Posterior cingulate gyrus (tissue), 11 donors: ENCODE data around the gene TP53TG5.
A peak's percentile ranks its signal among the peaks of the same experiment; 100 is the strongest.

Experiments
- DNase-seq, 10 donors: peaks; one replicate each; pipeline versions ENCODE4 v3.0.0 to v3.0.0-alpha.2; 2020 to 2021; ENCODE audit warnings: mixed read lengths in 3 of 10
- intact Hi-C: fragments of 100-400 bp; cut with DNase I; formaldehyde crosslinking; loops from one replicate; pipeline ENCODE4 v1.15.1; 2023

Gene TP53TG5

DNA sequence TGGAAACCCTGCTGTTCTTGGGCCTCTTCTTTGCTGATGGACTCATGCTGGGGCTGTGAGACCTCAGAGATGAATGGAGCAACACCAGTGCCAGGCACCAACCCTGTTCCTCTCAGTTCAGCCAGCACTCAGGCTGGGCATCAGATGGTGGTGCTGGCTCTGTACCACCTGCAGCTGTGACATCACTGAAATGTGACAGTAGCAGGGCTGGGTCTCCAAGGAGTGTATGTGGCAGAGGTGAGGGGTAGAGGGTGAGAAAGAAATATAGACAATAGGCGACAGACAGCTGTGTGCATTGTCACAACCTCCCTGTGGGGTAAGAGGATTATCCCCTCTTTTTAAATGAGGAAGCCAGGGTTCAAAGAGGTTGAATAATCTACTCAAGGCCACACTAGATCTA lies at the start of gene TP53TG5:
Gene TP53TG5, minus strand, starts transcription at position 135 of the 400 bp plus-strand sequence. Its CDS starts 89 bp downstream, at position 46.
- intact Hi-C loops, result no loop called here
- DNase-seq, result peak in 6 of 10 donors; percentile 41 to 95 (median 62)

DNA sequence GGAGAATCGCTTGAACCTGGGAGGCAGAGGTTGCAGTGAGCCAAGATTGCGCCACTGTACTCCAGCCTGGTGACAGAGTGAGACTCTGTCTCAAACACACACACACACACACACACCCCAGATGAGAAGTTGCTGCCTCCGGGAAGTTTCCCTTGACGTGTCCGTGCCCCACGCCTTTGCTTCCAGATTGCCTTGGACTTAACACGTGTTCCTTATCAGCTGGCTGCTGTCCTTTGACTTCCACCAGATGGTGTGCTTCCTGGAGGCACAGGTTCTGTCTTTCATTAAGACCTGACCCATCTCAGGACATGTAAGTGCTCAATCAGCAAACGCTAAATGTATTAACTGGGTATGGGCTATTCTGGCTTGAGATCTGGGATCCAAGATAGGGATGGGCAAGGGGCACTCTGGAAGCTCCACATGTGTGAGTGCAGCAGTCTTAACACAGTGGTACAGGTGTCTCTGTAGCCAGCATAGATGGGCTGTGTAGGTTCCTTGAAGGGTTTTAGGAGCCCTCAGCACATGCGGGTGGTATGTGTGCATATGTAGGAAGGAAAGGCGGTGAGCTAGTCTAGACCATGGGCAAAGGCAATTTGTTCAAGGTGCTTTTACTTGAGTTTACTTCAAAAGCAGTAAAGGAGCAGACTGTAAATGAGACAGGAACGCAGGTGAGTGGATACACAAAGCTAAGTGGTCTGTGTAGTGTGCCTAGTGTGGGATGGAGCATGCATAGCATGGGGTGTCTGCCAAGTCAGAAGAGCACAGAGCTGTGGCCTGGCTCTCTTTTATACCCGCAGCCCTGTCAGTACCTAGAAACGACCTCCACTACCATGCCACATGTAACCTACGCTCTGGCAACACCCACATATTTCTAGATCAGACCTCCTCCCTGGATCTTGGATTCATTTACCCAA lies 49.4 kb upstream of the TP53TG5 start:
- DNase-seq, result peak in 1 of 10 donors; percentile 68
- intact Hi-C loops, result no loop called here

GRCh38 chr20:45426320-45427016 lies 48.3 kb upstream of the TP53TG5 start:
- peak in 8 of 10 donors; percentile 51 to 94 (median 69) for DNase-seq
- intact Hi-C loops, result no loop called here

DNA sequence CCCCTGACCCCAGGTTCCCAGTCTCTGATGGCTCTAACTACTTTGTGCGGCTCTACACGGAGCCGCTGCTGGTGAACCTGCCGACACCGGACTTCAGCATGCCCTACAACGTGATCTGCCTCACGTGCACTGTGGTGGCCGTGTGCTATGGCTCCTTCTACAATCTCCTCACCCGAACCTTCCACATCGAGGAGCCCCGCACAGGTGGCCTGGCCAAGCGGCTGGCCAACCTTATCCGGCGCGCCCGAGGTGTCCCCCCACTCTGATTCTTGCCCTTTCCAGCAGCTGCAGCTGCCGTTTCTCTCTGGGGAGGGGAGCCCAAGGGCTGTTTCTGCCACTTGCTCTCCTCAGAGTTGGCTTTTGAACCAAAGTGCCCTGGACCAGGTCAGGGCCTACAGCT lies 47.4 kb upstream of the TP53TG5 start:
- intact Hi-C loops, result no loop called here
- DNase-seq, result peak in 1 of 10 donors; percentile 55

DNA sequence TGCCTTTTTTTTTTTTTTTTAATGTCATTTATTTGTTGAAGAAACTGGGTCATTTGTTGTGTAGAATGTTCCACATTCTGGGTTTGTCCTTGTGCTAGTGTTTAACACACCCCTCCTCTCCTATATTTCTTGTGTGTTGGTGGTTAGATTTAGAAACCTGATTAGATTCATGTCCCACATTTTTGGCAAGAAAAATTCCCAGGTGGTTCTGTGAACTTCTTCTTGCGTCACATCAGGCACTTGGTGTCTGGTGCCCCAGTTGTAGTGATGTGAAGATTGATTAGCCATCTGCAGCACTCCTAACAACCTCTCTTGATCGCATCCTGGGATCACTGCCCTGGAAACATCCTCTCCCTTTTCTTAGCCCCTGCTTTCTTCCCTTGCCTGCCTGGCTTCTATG lies 45.6 kb upstream of the TP53TG5 start:
- no peak for DNase-seq
- intact Hi-C loops, result no loop called here

GRCh38 chr20:45420125-45420524 lies 42.0 kb upstream of the TP53TG5 start:
- intact Hi-C loops, result no loop called here

GRCh38 chr20:45419188-45420091 lies 41.3 kb upstream of the TP53TG5 start:
- intact Hi-C loops, result no loop called here
- peak in 3 of 10 donors; percentile 44 to 85 (median 47) for DNase-seq

More at GRCh38 chr20:45420125-45420524, 42.0 kb upstream of the TP53TG5 start:
- peak in 1 of 10 donors; percentile 56 for DNase-seq

- intact Hi-C loops, result no loop called here
- DNase-seq, result no peak
These were observed 38.8 kb upstream of the TP53TG5 start for GRCh38 chr20:45416917-45417316.

DNA sequence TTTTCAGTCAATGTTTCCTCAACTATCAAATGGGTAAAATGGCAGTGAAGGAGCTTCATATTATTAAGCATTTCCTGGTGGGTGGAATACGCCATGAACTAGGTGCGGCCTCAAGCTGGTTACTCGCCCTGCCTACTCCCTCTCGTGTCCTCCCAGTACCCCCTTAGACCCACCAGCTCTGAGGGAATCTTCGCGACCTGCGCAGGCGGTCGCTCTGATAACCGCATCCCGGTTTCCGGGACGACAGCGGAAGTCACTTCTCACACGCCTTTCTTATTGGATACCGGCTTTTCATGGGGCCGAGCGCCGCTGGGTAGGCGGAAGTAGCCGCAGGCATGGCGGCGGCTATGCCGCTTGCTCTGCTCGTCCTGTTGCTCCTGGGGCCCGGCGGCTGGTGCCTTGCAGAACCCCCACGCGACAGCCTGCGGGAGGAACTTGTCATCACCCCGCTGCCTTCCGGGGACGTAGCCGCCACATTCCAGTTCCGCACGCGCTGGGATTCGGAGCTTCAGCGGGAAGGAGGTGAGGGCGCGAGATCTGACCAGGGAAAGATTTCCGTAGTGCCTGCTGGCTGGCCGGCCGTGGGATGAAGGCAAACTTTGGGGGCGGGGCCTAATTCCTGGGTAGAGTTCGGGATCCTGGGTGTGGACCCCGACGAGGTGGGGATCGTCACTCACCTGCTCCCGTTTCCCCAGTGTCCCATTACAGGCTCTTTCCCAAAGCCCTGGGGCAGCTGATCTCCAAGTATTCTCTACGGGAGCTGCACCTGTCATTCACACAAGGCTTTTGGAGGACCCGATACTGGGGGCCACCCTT lies 37.9 kb upstream of the TP53TG5 start, which contains the start of gene PIGT:
Gene PIGT, plus strand, starts transcription at position 320 of the 816 bp plus-strand sequence. Its CDS starts 16 bp downstream, at position 336.
- DNase-seq, result peak; percentile 84 to 98 (median 93)
- intact Hi-C loops, result no loop called here

DNA sequence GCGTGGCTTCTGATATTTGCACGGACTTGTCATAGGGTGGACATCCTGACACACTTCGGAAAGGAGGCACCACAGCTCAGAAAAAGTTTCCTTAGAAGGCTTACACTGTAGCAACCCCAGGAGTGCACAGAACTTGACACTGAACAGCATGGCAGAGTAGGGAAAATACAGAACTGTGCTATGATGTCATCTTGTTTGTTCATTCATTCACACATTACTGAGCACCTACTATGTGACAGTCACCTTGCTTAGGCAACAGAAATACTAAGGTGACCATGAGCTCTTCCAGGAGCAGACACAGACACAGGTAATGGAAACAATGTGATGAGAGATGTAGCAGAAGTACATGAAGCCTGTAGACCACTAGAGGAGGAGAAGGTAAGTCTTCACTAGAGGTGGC lies 35.4 kb upstream of the TP53TG5 start:
- intact Hi-C loops, result no loop called here

DNA sequence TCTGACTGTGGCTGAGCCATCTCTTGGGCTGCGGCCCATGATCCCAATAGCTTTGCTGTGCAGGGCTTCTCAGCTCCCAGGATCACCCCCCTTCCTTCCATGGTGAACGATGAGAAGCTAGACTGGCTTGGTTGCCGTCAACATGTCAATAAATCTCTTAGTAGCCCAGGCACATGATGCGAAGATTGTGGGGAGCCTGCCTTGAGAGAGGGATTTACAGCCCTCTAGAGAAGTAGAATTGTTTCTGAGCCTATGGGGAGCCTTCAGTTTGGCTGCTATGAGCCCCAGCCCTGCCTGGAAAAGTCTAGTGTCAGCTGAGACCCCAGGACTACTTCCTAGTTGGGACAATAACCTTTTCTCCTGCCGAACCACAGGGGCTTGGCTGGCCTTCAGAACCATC lies 34.5 kb upstream of the TP53TG5 start:
- peak in 1 of 10 donors; percentile 76 for DNase-seq
- intact Hi-C loops, result no loop called here

More for the DNA sequence above, 35.4 kb upstream of the TP53TG5 start:
- no peak for DNase-seq

GRCh38 chr20:45410887-45411286 lies 32.8 kb upstream of the TP53TG5 start:
- no peak for DNase-seq
- intact Hi-C loops, result no loop called here

GRCh38 chr20:45409521-45410272 lies 31.6 kb upstream of the TP53TG5 start:
- no peak for DNase-seq
- intact Hi-C loops, result loop anchor here (5.0 kb wide), 1 partner anchor 37 kb away; no protein-coding TSS in a partner anchor

DNA sequence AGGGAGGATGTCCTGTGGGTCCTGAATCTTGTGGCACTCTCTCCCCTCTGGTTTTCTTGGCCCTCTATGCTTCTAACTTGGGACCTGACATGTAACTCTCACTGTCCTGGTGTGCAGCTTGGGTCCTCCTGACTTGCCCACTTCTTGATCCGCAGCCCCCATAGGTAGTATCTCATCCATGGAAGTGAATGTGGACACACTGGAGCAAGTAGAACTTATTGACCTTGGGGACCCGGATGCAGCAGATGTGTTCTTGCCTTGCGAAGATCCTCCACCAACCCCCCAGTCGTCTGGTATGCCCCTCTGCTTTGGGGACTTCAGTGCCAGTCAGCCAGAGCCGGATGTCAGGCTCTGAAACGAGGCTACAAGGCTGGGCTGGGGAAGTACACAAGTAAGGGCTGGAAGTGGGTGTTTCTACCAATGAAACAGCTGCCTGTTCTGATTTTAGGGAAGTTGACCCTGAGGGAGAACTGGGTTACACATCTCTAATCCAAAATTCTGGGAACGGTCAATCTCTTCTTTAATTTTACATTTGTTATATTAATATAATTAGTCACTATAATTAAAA lies 30.6 kb upstream of the TP53TG5 start:
- DNase-seq, result peak in 1 of 10 donors; percentile 88
- intact Hi-C loops, result loop anchor here (5.0 kb wide), 1 partner anchor 36 kb away; no protein-coding TSS in a partner anchor

DNA sequence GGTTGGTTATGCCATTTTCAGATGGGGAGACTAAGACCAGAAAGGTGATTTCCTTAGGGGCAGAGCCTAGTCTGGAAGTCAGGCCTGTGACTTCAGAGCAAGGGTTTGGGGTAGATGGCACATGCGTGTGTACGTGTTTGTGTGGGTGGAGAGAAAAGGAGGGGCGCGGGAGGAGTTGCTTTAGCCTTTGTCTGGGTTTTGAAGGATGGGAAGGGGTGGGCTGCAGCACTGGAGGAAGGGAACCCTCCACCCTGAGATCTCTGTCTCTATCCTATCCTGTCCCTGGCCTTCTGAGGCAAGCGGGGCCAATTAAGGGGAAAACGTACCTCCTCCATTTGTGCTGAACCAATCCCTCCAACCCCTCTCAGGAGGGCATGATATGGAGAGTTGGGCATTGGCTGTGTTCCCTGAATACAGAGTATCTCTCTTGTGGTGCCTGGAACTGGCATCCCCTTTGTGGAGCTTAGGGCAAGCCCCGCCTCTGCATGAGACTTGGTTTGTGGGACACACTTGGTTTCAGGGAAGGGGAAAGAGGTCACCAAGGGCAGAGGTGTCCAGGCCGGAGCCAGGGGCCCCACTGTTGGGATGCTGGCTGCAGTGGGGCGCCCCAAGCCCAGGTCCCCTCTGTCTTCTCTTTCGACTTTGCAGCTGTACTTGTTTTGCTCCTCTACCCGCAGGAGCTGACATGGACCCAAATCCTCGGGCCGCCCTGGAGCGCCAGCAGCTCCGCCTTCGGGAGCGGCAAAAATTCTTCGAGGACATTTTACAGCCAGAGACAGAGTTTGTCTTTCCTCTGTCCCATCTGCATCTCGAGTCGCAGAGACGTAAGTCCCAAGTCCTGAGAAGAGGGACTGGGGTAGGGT lies 29.9 kb upstream of the TP53TG5 start, which contains the start of gene DBNDD2:
Gene DBNDD2, plus strand, starts transcription at position 507 of the 863 bp plus-strand sequence. Its CDS starts 179 bp downstream, at position 686.
- intact Hi-C loops, result loop anchor here (5.0 kb wide), 1 partner anchor 36 kb away; no protein-coding TSS in a partner anchor
- DNase-seq, result peak; percentile 56 to 97 (median 78)

DNA sequence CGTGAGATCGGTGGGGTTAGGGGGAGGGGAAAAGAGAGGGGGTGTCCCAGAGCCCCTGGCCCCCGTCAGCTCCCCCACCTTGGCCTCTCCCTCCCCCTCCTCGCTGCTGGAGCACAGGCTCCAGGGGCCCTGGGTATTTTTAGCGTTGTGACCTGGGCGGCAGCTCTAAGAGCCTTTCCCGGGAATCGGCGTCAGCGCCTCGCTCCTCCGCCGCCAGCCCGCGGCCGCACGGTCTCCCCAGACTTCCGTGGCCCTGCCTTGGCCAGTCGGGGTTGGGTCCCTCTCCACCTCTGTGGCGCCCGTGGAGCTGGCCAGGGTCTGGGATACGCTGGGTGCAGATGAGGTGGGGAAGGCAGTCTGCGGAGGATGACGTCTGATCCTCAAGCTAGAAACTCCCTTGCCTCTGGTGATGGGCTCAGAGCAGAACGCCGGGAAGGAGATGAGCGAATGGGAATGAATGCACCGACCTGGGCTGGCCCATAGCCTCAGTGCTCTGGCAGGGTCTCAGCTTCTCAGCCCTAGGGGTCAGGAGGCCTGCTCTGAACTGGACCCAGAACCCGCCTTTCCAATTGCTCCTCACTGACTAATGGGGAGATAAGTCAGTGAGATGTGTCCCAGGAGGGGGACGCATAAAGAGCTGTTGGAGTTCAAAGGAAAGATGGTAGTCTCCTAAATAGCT lies 29.1 kb upstream of the TP53TG5 start:
- intact Hi-C loops, result loop anchor here (5.0 kb wide), 1 partner anchor 35 kb away; no protein-coding TSS in a partner anchor
- DNase-seq, result peak in 8 of 10 donors; percentile 47 to 91 (median 62)
